Left lobe of liver (tissue), 2 donors: ENCODE data around the gene SLC66A2. TPM values are rescaled to one million over a fixed set of nuclear protein-coding genes. Genes with fewer than 3 reads are reported as not detected.

Source experiments
- ATAC-seq: fragments of 200-7000 bp; cut with Tn5 transposase; one replicate; pipeline ENCODE4 v1.9.1; 2020; ENCODE audit warnings: mild to moderate bottlenecking, moderate library complexity
- DNase-seq: peaks from one replicate; pipeline ENCODE4 v3.0.0-alpha.2; 2020; ENCODE audit warnings: low spot score
- total RNA-seq: library from RNA; stranded (reverse); gene quantifications from one replicate; pipeline ENCODE4 v1.2.1, GENCODE V29; 2021
- donor health status: DM: no; HTN: no; CAD: no; lungs with moderate emphysema.
- donor health status: DM: no; HTN: yes; CAD: no.

SLC66A2 gene
- total RNA-seq, 1 donor from 2014 or later = 140 TPM

GRCh38 chr18:79922971-79923411 is 28.5 kb downstream of the SLC66A2 start:
- ATAC-seq = peak; percentile 6
- DNase-seq = peak; percentile 42

GRCh38 chr18:79921984-79922965 is 29.2 kb downstream of the SLC66A2 start:
- peak; percentile 35 for DNase-seq
- no peak for ATAC-seq

GRCh38 chr18:79919089-79919488 is 32.4 kb downstream of the SLC66A2 start:
- ATAC-seq (peak; percentile 5), DNase-seq (no peak)

- peak; percentile 43 for DNase-seq
These were observed 32.8 kb downstream of the SLC66A2 start for GRCh38 chr18:79918615-79919011.

GRCh38 chr18:79917853-79918614 is 33.4 kb downstream of the SLC66A2 start:
- ATAC-seq (no peak), DNase-seq (peak; percentile 32)

More at GRCh38 chr18:79918615-79919011, 32.8 kb downstream of the SLC66A2 start:
- peak; percentile 8 for ATAC-seq

- ATAC-seq (no peak), DNase-seq (peak; percentile 42)
These were observed 34.1 kb downstream of the SLC66A2 start for GRCh38 chr18:79917169-79917852.

- no peak for DNase-seq
- no peak for ATAC-seq
These were observed 34.8 kb downstream of the SLC66A2 start for GRCh38 chr18:79916546-79917168.

- no peak for ATAC-seq
- no peak for DNase-seq
These were observed 35.3 kb downstream of the SLC66A2 start for GRCh38 chr18:79916128-79916494.

- ATAC-seq (peak; percentile 5), DNase-seq (no peak)
These were observed 36.0 kb downstream of the SLC66A2 start for GRCh38 chr18:79915161-79916127.

- ATAC-seq = peak; percentile 1
- no peak for DNase-seq
These were observed 36.8 kb downstream of the SLC66A2 start for GRCh38 chr18:79914614-79915160.

GRCh38 chr18:79912994-79913831 is 38.2 kb downstream of the SLC66A2 start:
- DNase-seq (peak; percentile 43), ATAC-seq (peak; percentile 2)

GRCh38 chr18:79912409-79912991 is 39.0 kb downstream of the SLC66A2 start:
- DNase-seq (peak; percentile 50), ATAC-seq (peak; percentile 36)

- DNase-seq (peak; percentile 42), ATAC-seq (peak; percentile 1)
These were observed 39.8 kb downstream of the SLC66A2 start for GRCh38 chr18:79911344-79912270.

- peak; percentile 46 for ATAC-seq
- DNase-seq = peak; percentile 50
These were observed 40.7 kb downstream of the SLC66A2 start for GRCh38 chr18:79910563-79911343.

GRCh38 chr18:79906706-79907105 is 44.7 kb downstream of the SLC66A2 start:
- ATAC-seq (no peak), DNase-seq (no peak)

GRCh38 chr18:79905993-79906392 is 45.5 kb downstream of the SLC66A2 start:
- DNase-seq (no peak), ATAC-seq (no peak)
